ENCODE measurements around the gene ABL1.

The ABL1 gene

DNA sequence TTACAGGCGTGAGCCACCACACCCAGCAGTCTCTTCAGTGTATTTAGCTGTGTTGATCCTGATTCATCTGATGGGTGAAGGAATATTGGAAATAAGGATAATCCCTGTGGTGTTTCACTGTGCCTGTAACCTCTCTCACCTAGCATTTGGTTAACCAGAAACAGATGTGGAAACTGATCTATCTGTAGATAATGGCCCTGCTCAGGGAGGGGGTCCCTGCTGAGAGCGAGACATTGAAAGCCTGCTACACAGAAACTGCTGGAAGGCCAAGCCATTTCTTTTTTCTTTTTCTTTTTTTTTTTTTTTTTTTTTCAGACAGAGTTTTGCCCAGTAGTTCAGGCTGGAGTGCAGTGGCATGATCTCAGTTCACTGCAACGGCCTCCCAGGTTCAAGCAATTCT, 33.2 kb downstream of the ABL1 start:
- H3K4me1 ChIP-seq (ENCODE audit: control insufficient read depth, low read depth, low read length), result no peaks in the 10 kb centered on the region

DNA sequence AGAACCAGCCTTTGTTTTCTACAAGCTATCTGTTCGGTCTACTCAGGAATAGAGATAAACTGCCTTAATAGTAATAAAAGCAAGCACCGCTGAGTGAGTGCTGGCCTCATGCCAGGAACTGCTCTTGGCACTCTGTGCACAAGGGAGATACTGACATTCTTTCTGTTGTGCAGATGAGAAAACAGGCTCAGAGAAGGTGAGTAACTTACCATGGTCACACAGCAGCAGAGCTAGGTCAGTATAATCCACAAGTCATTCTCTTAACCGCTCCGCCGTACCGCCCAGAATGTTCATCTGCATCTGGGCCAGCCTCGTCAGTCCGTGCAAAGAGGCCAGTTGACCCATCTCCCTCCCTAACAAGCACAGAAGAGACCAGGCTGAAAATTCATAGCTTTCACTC, 34.2 kb downstream of the ABL1 start:
- Histone ChIP-seq H3K36me3 (ENCODE audit: control insufficient read depth, low read depth, low read length) (peaks cover 40% of the 10 kb centered on the region), H3K9ac (ENCODE audit: low read length) (no peak overlapping the region), H3K27ac (ENCODE audit: low read length) (no peak overlapping the region)

More for the DNA sequence above, 33.2 kb downstream of the ABL1 start:
- Histone ChIP-seq H3K27ac (ENCODE audit: low read length) (no peak overlapping the region), H3K9me3 (ENCODE audit: control insufficient read depth, low read depth, low read length) (no peaks in the 10 kb centered on the region), H3K27me3 (ENCODE audit: control insufficient read depth, insufficient read depth, low read length) (no peaks in the 10 kb centered on the region), H3K9ac (ENCODE audit: low read length) (no peak overlapping the region), H3K4me3 (ENCODE audit: low read length) (no peak overlapping the region), H3K36me3 (ENCODE audit: control insufficient read depth, low read depth, low read length) (peaks cover 30% of the 10 kb centered on the region)

GRCh38 chr9:130870491-130871381, 35.7 kb downstream of the ABL1 start:
- Histone ChIP-seq H3K27ac (ENCODE audit: low read length) (no peak overlapping the region), H3K27me3 (ENCODE audit: control insufficient read depth, insufficient read depth, low read length) (no peaks in the 10 kb centered on the region), H3K4me1 (ENCODE audit: control insufficient read depth, low read depth, low read length) (no peaks in the 10 kb centered on the region), H3K9me3 (ENCODE audit: control insufficient read depth, low read depth, low read length) (no peaks in the 10 kb centered on the region), H3K4me3 (ENCODE audit: low read length) (no peak overlapping the region), H3K9ac (ENCODE audit: low read length) (no peak overlapping the region), H3K36me3 (ENCODE audit: control insufficient read depth, low read depth, low read length) (peaks cover 49% of the 10 kb centered on the region)

More for the DNA sequence above, 34.2 kb downstream of the ABL1 start:
- Histone ChIP-seq H3K27me3 (ENCODE audit: control insufficient read depth, insufficient read depth, low read length) (no peaks in the 10 kb centered on the region), H3K4me3 (ENCODE audit: low read length) (no peak overlapping the region), H3K9me3 (ENCODE audit: control insufficient read depth, low read depth, low read length) (no peaks in the 10 kb centered on the region), H3K4me1 (ENCODE audit: control insufficient read depth, low read depth, low read length) (no peaks in the 10 kb centered on the region)

- Histone ChIP-seq H3K36me3 (ENCODE audit: control insufficient read depth, low read depth, low read length) (peaks cover 53% of the 10 kb centered on the region), H3K27ac (ENCODE audit: low read length) (no peak overlapping the region), H3K4me1 (ENCODE audit: control insufficient read depth, low read depth, low read length) (no peaks in the 10 kb centered on the region), H3K9me3 (ENCODE audit: control insufficient read depth, low read depth, low read length) (no peaks in the 10 kb centered on the region), H3K4me3 (ENCODE audit: low read length) (no peak overlapping the region), H3K9ac (ENCODE audit: low read length) (no peak overlapping the region), H3K27me3 (ENCODE audit: control insufficient read depth, insufficient read depth, low read length) (no peaks in the 10 kb centered on the region)
Observed at GRCh38 chr9:130871395-130872062, 36.5 kb downstream of the ABL1 start.

- Histone ChIP-seq H3K4me1 (ENCODE audit: control insufficient read depth, low read depth, low read length) (no peaks in the 10 kb centered on the region), H3K27ac (ENCODE audit: low read length) (no peak overlapping the region), H3K9ac (ENCODE audit: low read length) (no peak overlapping the region), H3K4me3 (ENCODE audit: low read length) (no peak overlapping the region), H3K9me3 (ENCODE audit: control insufficient read depth, low read depth, low read length) (no peaks in the 10 kb centered on the region), H3K27me3 (ENCODE audit: control insufficient read depth, insufficient read depth, low read length) (no peaks in the 10 kb centered on the region), H3K36me3 (ENCODE audit: control insufficient read depth, low read depth, low read length) (peaks cover 57% of the 10 kb centered on the region)
Observed at GRCh38 chr9:130872093-130872492, 37.0 kb downstream of the ABL1 start.

- H3K27me3 ChIP-seq (ENCODE audit: control insufficient read depth, insufficient read depth, low read length), result no peaks in the 10 kb centered on the region
- H3K36me3 ChIP-seq (ENCODE audit: control insufficient read depth, low read depth, low read length), result peaks cover 62% of the 10 kb centered on the region
- H3K9me3 ChIP-seq (ENCODE audit: control insufficient read depth, low read depth, low read length), result no peaks in the 10 kb centered on the region
- no peak overlapping the region for H3K27ac ChIP-seq (ENCODE audit: low read length)
- no peak overlapping the region for H3K9ac ChIP-seq (ENCODE audit: low read length)
- no peak overlapping the region for H3K4me3 ChIP-seq (ENCODE audit: low read length)
- H3K4me1 ChIP-seq (ENCODE audit: control insufficient read depth, low read depth, low read length), result no peaks in the 10 kb centered on the region
Observed at GRCh38 chr9:130872508-130872907, 37.5 kb downstream of the ABL1 start.

- Histone ChIP-seq H3K4me3 (ENCODE audit: low read length) (no peak overlapping the region), H3K27me3 (ENCODE audit: control insufficient read depth, insufficient read depth, low read length) (no peaks in the 10 kb centered on the region), H3K4me1 (ENCODE audit: control insufficient read depth, low read depth, low read length) (no peaks in the 10 kb centered on the region), H3K9ac (ENCODE audit: low read length) (no peak overlapping the region), H3K9me3 (ENCODE audit: control insufficient read depth, low read depth, low read length) (no peaks in the 10 kb centered on the region), H3K27ac (ENCODE audit: low read length) (no peak overlapping the region), H3K36me3 (ENCODE audit: control insufficient read depth, low read depth, low read length) (peaks cover 63% of the 10 kb centered on the region)
Observed at GRCh38 chr9:130872912-130873503, 38.0 kb downstream of the ABL1 start.

- no peak overlapping the region for H3K4me3 ChIP-seq (ENCODE audit: low read length)
- H3K27ac ChIP-seq (ENCODE audit: low read length), result no peak overlapping the region
- H3K36me3 ChIP-seq (ENCODE audit: control insufficient read depth, low read depth, low read length), result peaks cover 71% of the 10 kb centered on the region
- no peak overlapping the region for H3K9ac ChIP-seq (ENCODE audit: low read length)
- no peaks in the 10 kb centered on the region for H3K27me3 ChIP-seq (ENCODE audit: control insufficient read depth, insufficient read depth, low read length)
- H3K9me3 ChIP-seq (ENCODE audit: control insufficient read depth, low read depth, low read length), result no peaks in the 10 kb centered on the region
- H3K4me1 ChIP-seq (ENCODE audit: control insufficient read depth, low read depth, low read length), result no peaks in the 10 kb centered on the region
Observed at GRCh38 chr9:130873966-130874365, 38.9 kb downstream of the ABL1 start.

DNA sequence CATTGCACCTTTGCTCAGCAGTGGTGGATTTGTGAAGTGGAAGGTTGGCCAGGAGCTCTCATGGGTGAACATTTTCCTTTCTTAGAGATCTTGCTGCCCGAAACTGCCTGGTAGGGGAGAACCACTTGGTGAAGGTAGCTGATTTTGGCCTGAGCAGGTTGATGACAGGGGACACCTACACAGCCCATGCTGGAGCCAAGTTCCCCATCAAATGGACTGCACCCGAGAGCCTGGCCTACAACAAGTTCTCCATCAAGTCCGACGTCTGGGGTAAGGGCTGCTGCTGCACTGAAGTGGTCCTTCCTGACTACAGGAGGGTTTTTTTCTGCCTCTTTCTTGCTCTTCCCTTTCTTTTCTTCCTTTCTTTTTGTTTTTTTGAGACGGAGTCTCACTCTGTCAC, 39.7 kb downstream of the ABL1 start:
- Histone ChIP-seq H3K36me3 (ENCODE audit: control insufficient read depth, low read depth, low read length) (peaks cover 77% of the 10 kb centered on the region), H3K4me1 (ENCODE audit: control insufficient read depth, low read depth, low read length) (no peaks in the 10 kb centered on the region), H3K9ac (ENCODE audit: low read length) (no peak overlapping the region), H3K4me3 (ENCODE audit: low read length) (no peak overlapping the region), H3K9me3 (ENCODE audit: control insufficient read depth, low read depth, low read length) (no peaks in the 10 kb centered on the region), H3K27ac (ENCODE audit: low read length) (no peak overlapping the region), H3K27me3 (ENCODE audit: control insufficient read depth, insufficient read depth, low read length) (no peaks in the 10 kb centered on the region)

DNA sequence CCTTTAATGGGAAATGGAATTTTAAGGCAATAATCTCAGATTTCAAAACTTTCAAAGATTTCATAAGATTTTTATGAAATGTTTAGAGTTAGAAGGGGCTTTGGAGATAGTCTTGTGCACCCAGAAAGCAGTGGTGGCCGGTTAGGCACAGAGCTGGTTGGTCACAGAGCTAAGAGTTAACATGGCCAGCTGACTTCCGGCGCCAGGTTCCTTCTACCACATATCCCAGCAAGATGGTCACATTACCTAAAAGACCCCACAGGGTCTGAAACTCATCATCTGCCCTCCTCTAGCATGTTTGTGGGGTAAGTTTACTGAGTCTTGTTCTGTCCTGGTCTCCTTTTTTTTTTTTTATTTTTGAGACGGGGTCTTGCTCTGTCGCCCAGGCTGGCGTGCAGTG, 42.2 kb downstream of the ABL1 start:
- no peaks in the 10 kb centered on the region for H3K27me3 ChIP-seq (ENCODE audit: control insufficient read depth, insufficient read depth, low read length)
- no peaks in the 10 kb centered on the region for H3K9me3 ChIP-seq (ENCODE audit: control insufficient read depth, low read depth, low read length)
- peaks cover 87% of the 10 kb centered on the region for H3K36me3 ChIP-seq (ENCODE audit: control insufficient read depth, low read depth, low read length)
- no peak overlapping the region for H3K9ac ChIP-seq (ENCODE audit: low read length)
- H3K4me3 ChIP-seq (ENCODE audit: low read length), result no peak overlapping the region
- no peak overlapping the region for H3K27ac ChIP-seq (ENCODE audit: low read length)
- H3K4me1 ChIP-seq (ENCODE audit: control insufficient read depth, low read depth, low read length), result no peaks in the 10 kb centered on the region

DNA sequence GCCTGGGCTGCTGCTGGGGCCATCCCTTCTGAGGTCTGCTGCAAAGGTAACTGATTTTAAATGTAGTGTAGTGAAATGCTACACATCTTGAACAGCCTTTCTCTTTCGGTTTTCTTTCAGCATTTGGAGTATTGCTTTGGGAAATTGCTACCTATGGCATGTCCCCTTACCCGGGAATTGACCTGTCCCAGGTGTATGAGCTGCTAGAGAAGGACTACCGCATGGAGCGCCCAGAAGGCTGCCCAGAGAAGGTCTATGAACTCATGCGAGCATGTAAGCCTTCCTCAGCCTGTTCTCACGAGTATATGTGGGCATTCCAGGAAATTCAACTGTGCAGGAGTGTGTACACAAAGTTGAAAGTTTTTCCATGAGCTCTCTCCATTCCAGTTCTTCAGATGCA, 43.2 kb downstream of the ABL1 start:
- no peaks in the 10 kb centered on the region for H3K9me3 ChIP-seq (ENCODE audit: control insufficient read depth, low read depth, low read length)
- no peak overlapping the region for H3K4me3 ChIP-seq (ENCODE audit: low read length)
- no peak overlapping the region for H3K9ac ChIP-seq (ENCODE audit: low read length)
- no peak overlapping the region for H3K27ac ChIP-seq (ENCODE audit: low read length)
- H3K4me1 ChIP-seq (ENCODE audit: control insufficient read depth, low read depth, low read length), result no peaks in the 10 kb centered on the region
- H3K36me3 ChIP-seq (ENCODE audit: control insufficient read depth, low read depth, low read length), result peaks cover 81% of the 10 kb centered on the region
- H3K27me3 ChIP-seq (ENCODE audit: control insufficient read depth, insufficient read depth, low read length), result no peaks in the 10 kb centered on the region

Data from iPS-18a (cell line).